Erythroblast (primary cell): ENCODE measurements around the gene MEX3A.

Source experiments
- DNase-seq, 2 experiments: peaks; one replicate each; lab custom pipeline; 2025; lab: John Stamatoyannopoulos, UW
- GATA1 ChIP-seq: IDR thresholded peaks from 2 replicates; pipeline ENCODE4 v1.6.1; 2011; ENCODE audit warnings: low read depth, mild to moderate bottlenecking, control low read depth, low read length, moderate library complexity
- POLR2A ChIP-seq: IDR thresholded peaks from 2 replicates; pipeline ENCODE4 v1.6.1; 2011; ENCODE audit warnings: mild to moderate bottlenecking, low read length

MEX3A gene

GRCh38 chr1:156113282-156113950 lies 31.2 kb upstream of the MEX3A start:
- TF ChIP-seq GATA1, result no peak
- no peak for TF ChIP-seq POLR2A

DNA sequence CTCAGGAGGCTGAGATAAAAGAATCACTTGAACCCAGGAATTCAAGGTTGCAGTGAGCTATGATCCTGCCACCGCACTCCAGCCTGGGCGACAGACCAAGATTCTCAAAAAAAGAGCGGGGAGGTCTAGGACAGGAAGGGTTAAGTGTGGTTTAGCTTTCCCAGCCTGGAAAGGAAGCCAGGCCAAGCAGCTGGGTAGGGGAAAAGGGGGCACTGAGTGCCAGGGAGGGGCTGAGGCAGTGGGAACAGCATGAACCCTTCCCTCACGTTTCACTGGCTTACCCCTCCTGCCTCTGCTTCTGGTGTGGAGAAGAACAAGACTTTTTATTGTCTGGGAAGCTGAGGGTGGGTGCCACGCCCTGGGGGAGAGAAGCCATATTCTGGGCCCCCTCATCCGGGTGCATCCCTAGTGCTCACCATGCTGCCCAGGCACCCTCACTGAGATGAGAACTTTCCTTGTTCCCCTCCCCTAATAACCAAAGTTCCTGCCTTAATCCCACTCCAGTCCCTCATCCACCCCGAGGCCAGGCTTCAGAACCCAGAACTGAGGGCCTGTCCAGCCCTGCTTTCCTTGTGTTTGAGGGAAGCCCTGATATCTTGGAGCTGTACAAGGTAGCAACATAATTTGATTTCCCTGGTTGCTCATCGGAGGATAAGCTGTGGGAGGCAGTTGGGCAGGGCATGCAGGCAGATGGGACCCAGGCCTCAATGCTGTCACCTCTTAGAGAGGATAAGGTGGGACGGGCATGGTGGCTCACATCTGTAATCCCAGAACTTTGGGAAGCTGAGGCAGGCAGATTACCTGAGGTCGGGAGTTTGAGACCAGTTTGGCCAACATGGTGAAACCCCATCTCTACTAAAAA lies 30.2 kb upstream of the MEX3A start:
- no peak for DNase-seq
- TF ChIP-seq POLR2A, result no peak
- no peak for TF ChIP-seq GATA1

More at GRCh38 chr1:156113282-156113950, 31.2 kb upstream of the MEX3A start:
- peak in 1 of 2 experiments; percentile 38 for DNase-seq

GRCh38 chr1:156111355-156111962 lies 29.2 kb upstream of the MEX3A start:
- no peak for DNase-seq

GRCh38 chr1:156110252-156110651 lies 28.0 kb upstream of the MEX3A start:
- DNase-seq, result no peak
- no peak for TF ChIP-seq POLR2A
- TF ChIP-seq GATA1, result no peak

More at GRCh38 chr1:156111355-156111962, 29.2 kb upstream of the MEX3A start:
- TF ChIP-seq GATA1 (no peak), POLR2A (no peak)

GRCh38 chr1:156108664-156109241 lies 26.5 kb upstream of the MEX3A start:
- TF ChIP-seq POLR2A (no peak), GATA1 (no peak)
- no peak for DNase-seq

GRCh38 chr1:156108057-156108456 lies 25.8 kb upstream of the MEX3A start:
- TF ChIP-seq POLR2A (no peak), GATA1 (no peak)

DNA sequence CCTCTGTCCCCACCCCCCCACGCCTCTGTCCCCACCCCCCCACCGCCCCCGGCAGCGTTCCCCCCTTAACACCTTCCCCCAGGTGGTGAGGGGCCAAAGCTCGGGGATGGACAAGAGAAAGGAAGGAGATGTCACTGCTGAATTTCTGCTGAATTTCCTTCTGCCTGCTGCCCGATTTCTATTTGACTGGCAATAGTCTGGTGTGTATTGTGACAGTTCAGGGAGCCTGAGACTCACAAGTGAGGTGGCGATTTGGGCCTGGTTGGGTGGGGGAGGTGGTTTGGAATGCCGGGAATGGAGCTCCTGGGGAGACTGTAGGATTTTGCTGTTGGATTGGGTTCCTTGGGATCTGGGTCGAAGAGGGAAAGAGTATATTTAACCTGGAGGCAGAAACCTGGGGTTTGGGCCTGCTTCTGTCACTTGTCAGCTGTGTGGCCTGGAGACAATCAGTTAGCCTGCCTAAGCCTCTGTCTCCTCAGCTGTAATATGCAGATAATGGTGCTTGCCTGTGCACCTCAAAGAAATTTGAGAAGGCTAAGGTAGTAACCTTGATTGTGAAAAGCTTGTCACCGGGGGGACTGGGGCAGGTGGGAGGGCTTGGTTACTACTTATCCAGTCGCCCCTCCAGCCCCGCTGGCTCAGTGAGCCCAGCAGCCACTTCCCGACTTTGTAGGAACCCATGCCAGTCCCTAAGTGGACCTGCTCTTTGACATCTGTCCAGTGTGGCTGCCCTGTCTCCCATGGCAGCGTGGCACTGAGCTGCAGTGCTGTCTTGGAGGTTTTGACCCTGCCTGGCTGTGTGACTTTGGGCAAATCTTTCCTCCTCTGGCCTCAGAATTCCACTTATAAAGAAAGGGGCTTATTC lies 24.6 kb upstream of the MEX3A start:
- no peak for TF ChIP-seq POLR2A
- TF ChIP-seq GATA1, result no peak
- peak; percentile 70 to 76 for DNase-seq

More at GRCh38 chr1:156108057-156108456, 25.8 kb upstream of the MEX3A start:
- no peak for DNase-seq

DNA sequence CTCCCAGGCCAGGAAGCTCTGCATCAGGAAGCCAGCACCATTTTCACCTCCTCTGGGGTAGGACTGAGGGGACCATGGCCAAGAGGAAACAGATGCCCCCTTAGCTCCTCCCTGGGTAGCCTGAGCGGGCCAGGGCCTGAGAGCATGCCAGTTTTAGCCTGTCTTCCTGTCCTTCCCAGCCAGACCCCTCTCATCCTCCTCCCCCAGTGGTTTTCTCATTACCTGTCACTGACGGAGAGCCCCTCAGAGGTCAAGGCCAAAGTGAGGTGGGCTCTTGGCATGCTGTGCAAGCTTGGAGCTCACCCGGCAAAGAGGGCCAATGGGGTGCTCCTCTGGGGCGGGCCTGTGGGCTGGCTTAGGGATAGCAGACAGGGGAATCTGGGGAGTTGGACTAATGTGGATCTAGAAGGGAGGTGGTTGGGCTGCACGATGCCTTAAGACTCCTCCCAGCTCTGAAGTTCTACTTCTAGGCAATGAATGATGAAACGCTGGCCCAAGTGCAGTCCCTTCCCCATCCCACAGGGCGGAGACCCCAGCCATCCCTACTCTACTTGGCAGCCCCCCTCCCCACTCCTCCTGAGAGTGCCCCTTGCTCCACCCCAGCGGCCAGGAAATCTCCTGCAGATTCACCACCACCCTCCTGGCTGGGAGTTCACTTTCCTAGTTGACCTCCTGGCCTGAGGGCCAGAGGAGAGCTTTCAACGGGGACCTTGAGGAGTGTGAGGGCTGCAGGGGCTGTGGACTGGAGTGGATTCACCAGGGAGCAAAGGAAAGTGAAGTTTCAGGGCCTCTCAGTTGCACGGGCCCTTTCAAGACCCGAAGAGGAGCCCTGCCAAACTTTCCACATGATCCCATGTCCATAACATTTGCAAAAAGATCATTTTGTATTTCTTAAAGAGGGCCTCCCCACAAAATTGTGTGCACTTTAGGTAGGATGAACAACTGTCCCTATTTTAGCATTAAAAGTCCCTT lies 22.9 kb upstream of the MEX3A start:
- TF ChIP-seq GATA1 (no peak), POLR2A (no peak)
- DNase-seq, result peak; percentile 36

DNA sequence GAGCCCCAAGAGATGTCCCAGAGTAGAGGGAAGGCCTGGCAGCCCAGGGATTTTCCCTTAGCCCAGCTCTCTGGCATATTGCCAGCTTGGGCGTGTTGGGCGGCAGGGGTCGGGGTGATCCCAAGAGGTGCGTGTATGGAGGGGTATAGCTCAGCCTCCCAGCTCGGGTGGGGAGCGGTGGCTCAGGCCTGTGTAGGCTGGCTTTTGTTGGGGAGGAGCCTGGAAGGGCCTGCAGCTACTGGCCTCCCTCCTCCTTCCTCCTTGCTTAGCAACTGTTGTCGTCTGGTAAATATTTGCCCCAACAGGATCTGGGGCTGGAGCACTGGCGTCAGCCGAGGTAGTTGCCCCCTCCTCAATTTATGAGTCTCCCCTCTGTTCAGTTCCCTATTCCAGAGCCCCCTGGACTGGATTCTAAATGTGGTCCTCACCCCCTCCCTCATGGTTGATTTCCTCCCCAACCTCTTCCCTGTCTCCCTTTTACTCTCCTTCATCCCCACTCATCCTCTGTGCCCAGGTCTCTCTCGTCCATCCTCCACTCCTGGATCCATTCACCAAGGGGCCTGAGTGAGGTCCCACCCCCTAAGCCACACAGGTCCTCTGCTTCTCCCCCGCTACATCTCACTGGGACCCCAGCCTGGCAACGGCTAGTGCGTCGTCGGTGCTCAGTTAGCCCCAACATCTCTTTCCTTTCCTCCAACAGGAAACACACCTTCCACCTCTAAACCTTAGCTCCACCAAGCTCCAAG lies 22.0 kb upstream of the MEX3A start:
- DNase-seq, result peak; percentile 67 to 71
- TF ChIP-seq POLR2A (peak; percentile 66), GATA1 (no peak)

GRCh38 chr1:156103521-156103947 lies 21.3 kb upstream of the MEX3A start:
- TF ChIP-seq GATA1 (no peak), POLR2A (no peak)
- peak; percentile 68 to 74 for DNase-seq

GRCh38 chr1:156102633-156103511 lies 20.6 kb upstream of the MEX3A start:
- no peak for TF ChIP-seq POLR2A
- TF ChIP-seq GATA1, result no peak
- DNase-seq, result no peak
